Pancreas (tissue), 10 donors: Measurements from ENCODE around the gene MS4A7. TPM values are rescaled to one million over a fixed set of nuclear protein-coding genes. Genes with fewer than 3 reads are reported as not detected.

Experiments
- ATAC-seq, 4 donors: fragments of 200-7000 bp; cut with Tn5 transposase; one replicate each; pipeline versions ENCODE4 v1.8.0 to v1.9.1; 2020; ENCODE audit warnings: mild to moderate bottlenecking in 4 of 4, moderate library complexity in 4 of 4
- DNase-seq, 6 donors: peaks; one replicate each; pipeline ENCODE4 v3.0.0-alpha.2; 2020
- FAIRE-seq: peaks from 2 replicates; lab custom pipeline; 2012; peaks lifted over from hg19 to GRCh38; lab: Jason Lieb, UNC
- H3K27ac ChIP-seq, 4 donors: fragments of 200-600 bp; sonication (generic); 1 replicate in 3 of 4; 2 replicates in 1 of 4; pipeline versions ENCODE4 v1.5.0 to v1.8.0; 2020
- H3K27me3 ChIP-seq, 4 donors: fragments of 200-600 bp; one replicate each; pipeline ENCODE4 v1.8.0; 2021
- H3K36me3 ChIP-seq, 3 donors: fragments of 200-600 bp; sonication (generic) in 1 of 3; one replicate each; pipeline versions ENCODE4 v1.5.0 to v1.8.0; 2020 to 2021
- H3K4me1 ChIP-seq, 3 donors: fragments of 200-600 bp; one replicate each; pipeline ENCODE4 v1.8.0; 2021
- H3K4me3 ChIP-seq, 4 donors: fragments of 200-600 bp; sonication (generic) in 2 of 4; one replicate each; pipeline versions ENCODE4 v1.5.0 to v1.8.0; 2020 to 2021
- H3K9me3 ChIP-seq, 4 donors: fragments of 200-600 bp; one replicate each; pipeline ENCODE4 v1.8.0; 2021
- CTCF ChIP-seq, 4 donors: fragments of 200-600 bp; sonication (generic) in 3 of 4; IDR thresholded peaks; one replicate each; pipeline versions ENCODE4 v1.5.0 to v1.8.0; 2021; ENCODE audit warnings: antibody characterized with exemption in 4 of 4
- WGBS, 2 donors: extraction: QIAGEN DNeasy Blood & Tissue Kit; methylation state at CpG; one replicate each; pipeline ENCODE4 v1.1.7; 2013; 5-methylcytosine and 5-hydroxymethylcytosine counted together
- intact Hi-C, 3 donors: fragments of 100-400 bp; cut with DNase I; formaldehyde crosslinking; loops; one replicate each; pipeline versions ENCODE4 v1.11.1 to v1.14.2; 2022
- polyA plus RNA-seq, 2 donors: library from polyadenylated mRNA; stranded (reverse); fragments of 200-250 nt; gene quantifications; one replicate each; pipeline ENCODE4 v1.2.3, GENCODE V29; 2013
- total RNA-seq, 6 donors: library from RNA; stranded (reverse); fragmentation: NEBNext Ultra II Directional in 4 of 6; extraction: Animal tissue kit (Norgen Biotek cat#: 25700) in 4 of 6; gene quantifications; one replicate each; pipeline versions ENCODE4 v1.2.1 to v1.2.4, GENCODE V29; 2021 to 2023
- donor health status: healthy with polysubstance abuse.
- donor health status: DM: no; HTN: no; CAD: no; lungs with moderate emphysema.
- donor health status: DM: no; HTN: no; CAD: no.
- donor health status: control.
- donor health status: control.
- donor health status: Bipolar disorder and iron deficiency.
- donor health status: DM: yes; HTN: yes; CAD: no.
- donor health status: DM: no; HTN: no; CAD: no.
- donor health status: DM: no; HTN: no; CAD: no.
- donor health status: DM: yes; HTN: yes; CAD: no.

MS4A7 gene
- total and polyA plus RNA-seq, 8 donors = 1.4 to 26.2 (median 3.1) TPM

GRCh38 chr11:60375316-60375715, 3.0 kb upstream of the MS4A7 start:
- ATAC-seq = no peak
- no peak overlapping the region for H3K4me3 ChIP-seq
- H3K9me3 ChIP-seq = no peaks in the 10 kb centered on the region
- 92 to 94% methylated on average over 3 of the region's 3 CpGs for WGBS, 2 donors
- H3K27ac ChIP-seq = no peak overlapping the region
- no peaks in the 10 kb centered on the region for H3K36me3 ChIP-seq
- DNase-seq = no peak
- H3K4me1 ChIP-seq = peaks cover 5 to 16% (median 15%) of the 10 kb centered on the region in 3 donors
- no peak for TF ChIP-seq CTCF (IDR thresholded peaks at IDR 0.05)
- intact Hi-C loops = no loop called here
- H3K27me3 ChIP-seq = no peaks in the 10 kb centered on the region
- no peak for FAIRE-seq

- no peak for ATAC-seq
- no peak overlapping the region for H3K27ac ChIP-seq
Measured at GRCh38 chr11:60376601-60377000, 1.7 kb upstream of the MS4A7 start.

GRCh38 chr11:60377401-60378136, 763 bp upstream of the MS4A7 start:
- WGBS, 2 donors = 76 to 95% methylated on average over 2 of the region's 2 CpGs
- no peaks in the 10 kb centered on the region for H3K4me1 ChIP-seq
- no peak overlapping the region for H3K4me3 ChIP-seq
- TF ChIP-seq CTCF (IDR thresholded peaks at IDR 0.05) = no peak
- no peak for FAIRE-seq
- ATAC-seq = peak in 3 of 4 donors; percentile 32 to 73 (median 70)
- no peaks in the 10 kb centered on the region for H3K36me3 ChIP-seq
- no peaks in the 10 kb centered on the region for H3K27me3 ChIP-seq
- H3K9me3 ChIP-seq = no peaks in the 10 kb centered on the region
- DNase-seq = peak in 1 of 6 donors; percentile 65
- intact Hi-C loops = no loop called here
- peak overlapping the region in 2 of 4 donors; percentile 22 to 46 for H3K27ac ChIP-seq

More at GRCh38 chr11:60376601-60377000, 1.7 kb upstream of the MS4A7 start:
- TF ChIP-seq CTCF (IDR thresholded peaks at IDR 0.05) = no peak
- intact Hi-C loops = no loop called here
- Histone ChIP-seq H3K27me3 (no peaks in the 10 kb centered on the region), H3K36me3 (no peaks in the 10 kb centered on the region), H3K4me1 (peaks cover 0 to 3% (median 3%) of the 10 kb centered on the region in 3 donors), H3K9me3 (no peaks in the 10 kb centered on the region), H3K4me3 (no peak overlapping the region)
- 89 to 93% methylated on average over 3 of the region's 3 CpGs for WGBS, 2 donors
- FAIRE-seq (no peak), DNase-seq (no peak)

- Histone ChIP-seq H3K27ac (peak overlapping the region in 1 of 4 donors; percentile 42), H3K4me1 (no peaks in the 10 kb centered on the region), H3K4me3 (no peak overlapping the region), H3K27me3 (no peaks in the 10 kb centered on the region), H3K36me3 (no peaks in the 10 kb centered on the region), H3K9me3 (no peaks in the 10 kb centered on the region)
- ATAC-seq = peak in 2 of 4 donors; percentile 70 to 72
- intact Hi-C loops = no loop called here
- no peak for TF ChIP-seq CTCF (IDR thresholded peaks at IDR 0.05)
- WGBS, 2 donors = 47 to 57% methylated on average over 5 of the region's 5 CpGs
- DNase-seq = no peak
- no peak for FAIRE-seq
Measured at GRCh38 chr11:60389279-60389910, 11.1 kb downstream of the MS4A7 start.

- H3K4me1 ChIP-seq = no peaks in the 10 kb centered on the region
- intact Hi-C loops = no loop called here
- H3K4me3 ChIP-seq = no peak overlapping the region
- ATAC-seq (peak in 1 of 4 donors; percentile 27), FAIRE-seq (no peak), DNase-seq (no peak)
- no peak for TF ChIP-seq CTCF (IDR thresholded peaks at IDR 0.05)
- peaks cover 0 to under 1% (median 0%) of the 10 kb centered on the region in 4 donors for H3K27me3 ChIP-seq
- H3K36me3 ChIP-seq = no peaks in the 10 kb centered on the region
- no peaks in the 10 kb centered on the region for H3K9me3 ChIP-seq
- peak overlapping the region in 1 of 4 donors; percentile 42 for H3K27ac ChIP-seq
Measured at GRCh38 chr11:60390419-60390818, 12.1 kb downstream of the MS4A7 start.
